Mesodermal cell (in vitro differentiated cells): ENCODE results near the gene AK4.
"Not testable (repeated sequence)": the region's sequence is repeated elsewhere in the genome, so short reads cannot be mapped to it uniquely, and the experiment has no call there.

ENCODE experiments used
- H3K27ac ChIP-seq: 2 replicates; pipeline ENCODE4 v1.7.0; 2013; ENCODE audit warnings: mild to moderate bottlenecking, low read depth, low read length, moderate library complexity; ENCODE audit not compliant: severe bottlenecking
- H3K36me3 ChIP-seq: 2 replicates; pipeline ENCODE4 v1.7.1; 2013; ENCODE audit warnings: mild to moderate bottlenecking, low read length, moderate library complexity; ENCODE audit not compliant: control insufficient read depth, insufficient read depth
- H3K4me1 ChIP-seq: one replicate; pipeline ENCODE4 v1.7.1; 2013; ENCODE audit warnings: mild to moderate bottlenecking, low read length; ENCODE audit not compliant: insufficient read depth, control insufficient read depth, poor library complexity, severe bottlenecking
- H3K4me3 ChIP-seq: 2 replicates; pipeline ENCODE4 v1.7.0; 2013; ENCODE audit warnings: low read length, control low read depth, mild to moderate bottlenecking; ENCODE audit not compliant: insufficient read depth, poor library complexity, severe bottlenecking; ENCODE audit errors: extremely low read depth
- H3K9me3 ChIP-seq: 2 replicates; pipeline ENCODE4 v1.7.1; 2013; ENCODE audit warnings: mild to moderate bottlenecking, low read length, moderate library complexity; ENCODE audit not compliant: control insufficient read depth
- WGBS, 2 experiments: methylation state at CpG; one replicate each; pipeline ENCODE4 v1.1.5; 2013; ENCODE audit warnings: missing lambda C conversion rate in 2 of 2; ENCODE audit not compliant: insufficient coverage in 2 of 2; 5-methylcytosine and 5-hydroxymethylcytosine counted together

The AK4 gene

DNA sequence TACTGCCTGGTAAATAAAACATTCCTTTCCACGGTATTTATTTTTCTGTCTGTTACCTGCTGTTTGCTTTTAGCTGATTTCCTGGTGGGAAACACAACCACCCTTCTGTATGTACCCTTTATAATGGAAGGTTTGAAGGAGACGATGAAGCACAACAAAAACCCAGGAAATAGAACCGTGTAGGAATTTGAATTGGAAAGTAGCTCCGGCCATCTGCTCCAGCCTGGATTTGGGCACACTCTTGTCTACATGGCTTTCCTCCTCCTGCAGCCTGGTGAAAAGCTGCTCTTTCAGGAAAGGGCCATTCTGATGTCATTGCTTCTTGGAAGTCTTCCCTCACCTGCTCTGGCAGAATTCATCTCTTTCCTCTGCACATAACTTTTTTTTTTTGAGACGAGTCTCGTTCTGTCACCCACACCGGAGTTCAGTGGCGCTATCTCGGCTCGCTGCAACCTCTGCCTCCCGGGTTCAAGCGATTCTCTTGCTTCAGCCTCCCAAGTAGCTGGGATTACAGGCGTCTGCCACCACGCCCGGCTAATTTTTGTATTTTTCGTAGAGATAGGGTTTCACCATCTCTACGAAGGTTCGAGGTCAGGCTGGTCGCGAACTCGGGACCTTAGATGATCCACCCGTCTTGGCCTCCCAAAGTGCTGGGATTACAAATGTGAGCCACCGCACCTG lies 2.7 kb downstream of the AK4 start:
- Histone ChIP-seq H3K4me1 (peaks cover 5% of the 10 kb centered on the region), H3K4me3 (no peak overlapping the region), H3K27ac (no peak overlapping the region), H3K36me3 (no peaks in the 10 kb centered on the region), H3K9me3 (no peaks in the 10 kb centered on the region)
- 77 to 83% methylated on average over 20 to 21 of the region's 23 CpGs for WGBS, 2 experiments

DNA sequence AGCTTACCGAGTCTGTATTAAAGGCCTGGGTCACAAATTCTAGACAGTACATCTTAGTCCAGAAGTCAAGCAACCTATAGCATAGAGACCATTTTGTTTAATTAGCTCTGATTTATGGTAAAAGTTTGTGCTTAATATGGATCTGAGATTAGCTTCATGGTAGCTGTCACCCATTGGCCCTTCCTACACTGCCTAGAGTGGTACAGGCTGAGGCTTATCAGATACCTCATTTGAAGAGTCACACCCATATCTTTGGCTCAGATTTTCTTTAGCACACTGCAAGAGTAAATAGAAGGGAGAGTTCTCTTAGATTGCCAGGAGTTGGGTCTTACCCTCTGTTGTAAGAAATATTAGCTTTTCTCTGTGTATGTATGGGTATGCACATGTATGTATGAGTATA lies 3.6 kb downstream of the AK4 start:
- H3K4me1 ChIP-seq, result peaks cover 5% of the 10 kb centered on the region
- no peaks in the 10 kb centered on the region for H3K9me3 ChIP-seq
- H3K27ac ChIP-seq, result no peak overlapping the region
- no peak overlapping the region for H3K4me3 ChIP-seq
- no CpG with 5 or more reads among the region's 1 CpG for WGBS, 2 experiments
- H3K36me3 ChIP-seq, result no peaks in the 10 kb centered on the region

DNA sequence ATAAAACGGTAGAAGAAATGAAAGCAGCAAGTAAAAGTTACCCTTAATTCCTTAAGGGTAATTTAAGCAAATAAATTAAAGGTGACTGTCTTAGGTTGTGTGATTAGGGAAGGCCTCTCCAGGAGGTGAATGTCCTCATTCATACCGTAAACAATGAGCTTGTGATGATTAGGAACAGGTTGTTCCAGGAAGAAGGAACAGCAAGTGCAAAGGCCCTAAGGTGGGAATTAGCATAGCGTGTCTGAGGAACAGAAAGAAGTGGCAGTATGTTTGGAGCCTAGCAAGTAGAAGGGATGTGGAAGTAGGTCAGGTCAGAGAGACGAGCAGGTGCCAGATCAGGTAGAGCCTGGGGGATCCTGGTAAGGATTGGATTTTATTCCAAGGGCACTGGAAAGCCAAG lies 5.6 kb downstream of the AK4 start:
- H3K4me3 ChIP-seq, result no peak overlapping the region
- no peaks in the 10 kb centered on the region for H3K9me3 ChIP-seq
- no peaks in the 10 kb centered on the region for H3K36me3 ChIP-seq
- peaks cover 5% of the 10 kb centered on the region for H3K4me1 ChIP-seq
- no peak overlapping the region for H3K27ac ChIP-seq
- WGBS, 2 experiments, result 85 to 87% methylated on average over 3 to 4 of the region's 4 CpGs

DNA sequence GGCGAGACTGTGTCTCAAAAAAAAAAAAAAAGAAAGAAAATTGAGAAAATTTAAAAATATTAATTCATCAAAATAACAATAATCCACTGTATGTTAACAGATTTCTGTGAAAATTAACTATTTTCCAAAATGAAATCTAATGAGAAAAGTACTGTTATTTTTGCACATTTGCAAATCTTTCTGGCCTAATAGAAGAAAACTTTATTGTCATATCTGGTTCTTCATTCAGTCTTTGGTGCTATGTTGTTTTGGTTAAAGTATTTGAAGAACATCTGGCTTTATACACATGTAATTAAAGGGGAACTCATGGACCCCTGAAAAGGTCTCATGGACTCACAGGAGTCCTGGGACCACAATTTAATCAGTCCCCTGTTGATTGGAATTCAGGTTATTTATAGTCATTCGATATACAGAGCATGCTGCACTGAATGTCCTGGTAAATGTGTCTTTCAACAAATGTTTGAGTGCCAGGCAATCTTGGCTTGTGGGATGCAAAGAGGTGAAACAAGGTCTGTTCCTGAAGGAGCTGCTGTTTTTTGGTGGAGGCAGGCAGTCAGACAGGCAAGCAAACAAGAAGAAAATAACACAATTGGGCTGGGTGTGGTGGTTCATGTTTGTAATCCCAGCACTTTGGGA lies 9.0 kb downstream of the AK4 start:
- H3K4me1 ChIP-seq, result no peaks in the 10 kb centered on the region
- H3K9me3 ChIP-seq, result no peaks in the 10 kb centered on the region
- no peaks in the 10 kb centered on the region for H3K36me3 ChIP-seq
- H3K4me3 ChIP-seq, result no peak overlapping the region
- H3K27ac ChIP-seq, result no peak overlapping the region
- 100% methylated on average over 1 of the region's 2 CpGs; no CpG with 5 or more reads in 1 of the 2 experiments for WGBS, 2 experiments

DNA sequence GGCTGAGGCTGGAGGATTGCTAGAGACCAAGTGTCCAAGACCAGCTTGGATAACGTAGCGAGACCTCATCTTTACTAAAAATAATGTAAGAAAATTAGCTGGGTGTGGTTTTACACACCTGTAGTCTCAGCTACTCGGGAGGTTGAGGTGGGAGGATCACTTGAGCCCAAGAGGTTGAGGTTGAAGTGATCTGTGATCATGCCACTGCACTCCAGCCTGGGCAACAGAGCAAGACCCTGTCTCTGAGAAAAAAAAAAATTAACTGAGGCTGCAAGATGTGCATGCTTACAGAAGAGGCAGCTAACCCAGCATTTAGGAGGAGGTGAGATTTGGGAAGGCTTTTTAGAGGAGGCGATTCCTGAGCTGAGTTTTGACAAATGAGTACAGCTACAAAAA lies 9.5 kb downstream of the AK4 start:
- H3K4me3 ChIP-seq, result no peak overlapping the region
- H3K4me1 ChIP-seq, result no peaks in the 10 kb centered on the region
- no peak overlapping the region for H3K27ac ChIP-seq
- H3K36me3 ChIP-seq, result no peaks in the 10 kb centered on the region
- no peaks in the 10 kb centered on the region for H3K9me3 ChIP-seq
- 90 to 100% methylated on average over 2 of the region's 4 CpGs for WGBS, 2 experiments

DNA sequence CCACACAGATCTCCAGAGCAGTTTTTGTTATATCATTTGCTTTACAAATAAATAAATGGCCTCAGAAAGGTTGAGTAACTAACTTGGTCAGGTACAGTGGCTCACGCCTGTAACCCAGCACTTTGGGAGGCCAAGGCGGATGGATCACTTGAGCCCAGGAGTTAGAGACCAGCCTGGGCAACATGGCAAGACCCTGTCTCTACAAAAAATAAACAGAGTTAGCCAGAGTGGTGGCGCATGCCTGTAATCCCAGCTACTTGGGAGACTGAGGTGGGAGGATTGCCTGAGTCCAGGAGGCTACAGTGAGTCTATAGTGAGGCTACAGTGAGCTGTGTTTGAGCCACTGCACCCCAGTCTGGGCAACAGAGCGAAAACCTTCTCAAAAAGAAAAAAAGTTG lies 11.3 kb downstream of the AK4 start:
- WGBS, 2 experiments, result 91 to 98% methylated on average over 3 to 4 of the region's 4 CpGs
- H3K27ac ChIP-seq, H3K36me3 ChIP-seq, H3K4me3 ChIP-seq, H3K4me1 ChIP-seq, H3K9me3 ChIP-seq: not testable (repeated sequence)

DNA sequence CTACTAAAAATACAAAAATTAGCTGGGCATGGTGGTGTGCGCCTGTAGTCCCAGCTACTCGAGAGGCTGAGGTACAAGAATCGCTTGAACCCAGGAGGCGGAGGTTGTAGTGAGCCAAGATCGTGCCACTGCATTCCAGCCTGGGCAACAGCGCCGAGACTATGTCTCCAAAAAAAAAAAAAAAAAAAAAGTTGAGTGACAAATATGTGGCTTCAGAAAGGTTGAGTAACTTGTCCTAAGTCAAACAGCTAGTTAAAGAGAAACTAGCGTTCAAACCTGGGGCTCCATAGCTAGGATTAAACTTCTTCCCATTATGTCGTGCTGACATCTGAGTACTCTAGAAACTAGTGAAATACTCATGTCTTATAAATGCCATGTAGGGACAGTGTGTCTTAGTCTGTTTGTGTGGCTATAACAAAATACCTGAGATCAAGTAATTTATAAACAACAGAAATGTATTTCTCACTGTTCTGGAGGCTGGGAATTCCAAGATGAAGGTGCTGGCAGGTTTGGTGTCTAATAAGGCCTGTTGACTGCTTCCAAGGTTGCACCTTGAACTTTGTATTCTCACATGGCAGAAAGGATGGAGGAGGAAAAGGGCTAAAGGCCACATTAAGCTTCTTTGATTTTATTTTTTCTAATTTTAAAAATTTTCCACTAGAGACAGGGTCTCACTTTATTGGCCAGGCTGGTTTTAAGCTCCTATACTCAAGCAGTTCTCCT lies 12.0 kb downstream of the AK4 start:
- no peak overlapping the region for H3K27ac ChIP-seq
- no peak overlapping the region for H3K4me3 ChIP-seq
- H3K9me3 ChIP-seq, result no peaks in the 10 kb centered on the region
- no peaks in the 10 kb centered on the region for H3K4me1 ChIP-seq
- WGBS, 2 experiments, result 96 to 98% methylated on average over 5 to 8 of the region's 9 CpGs
- no peaks in the 10 kb centered on the region for H3K36me3 ChIP-seq

DNA sequence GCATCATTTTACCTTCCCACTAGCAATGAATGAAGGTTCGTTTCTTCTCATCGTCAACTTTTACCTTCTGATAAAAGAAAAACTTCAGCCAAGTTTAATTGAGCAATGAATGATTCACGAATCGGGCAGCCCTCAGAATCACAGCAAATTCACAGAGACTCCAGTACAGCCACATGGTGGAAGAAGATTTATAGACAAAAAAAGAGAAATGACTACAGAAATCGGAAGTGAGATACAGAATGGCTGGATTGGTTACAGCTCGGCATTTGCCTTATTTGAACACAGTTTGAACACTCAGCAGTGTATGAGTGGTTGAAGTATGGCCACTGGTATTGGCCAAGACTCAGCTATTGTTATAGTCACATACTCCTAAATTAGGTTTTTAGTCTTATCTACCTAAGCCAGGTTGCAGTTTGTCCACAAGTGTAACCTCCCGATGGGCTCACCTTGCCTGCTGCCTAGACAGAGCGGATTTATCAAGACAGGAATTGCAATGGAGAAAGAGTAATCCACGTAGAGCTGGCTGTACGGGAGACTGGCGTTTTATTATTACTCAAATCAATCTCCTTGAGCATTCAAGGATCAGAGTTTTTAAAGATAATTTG lies 15.3 kb downstream of the AK4 start:
- no peak overlapping the region for H3K4me3 ChIP-seq
- no peak overlapping the region for H3K27ac ChIP-seq
- no peaks in the 10 kb centered on the region for H3K9me3 ChIP-seq
- H3K4me1 ChIP-seq, result no peaks in the 10 kb centered on the region
- no peaks in the 10 kb centered on the region for H3K36me3 ChIP-seq
- 97 to 100% methylated on average over 4 to 5 of the region's 11 CpGs for WGBS, 2 experiments

DNA sequence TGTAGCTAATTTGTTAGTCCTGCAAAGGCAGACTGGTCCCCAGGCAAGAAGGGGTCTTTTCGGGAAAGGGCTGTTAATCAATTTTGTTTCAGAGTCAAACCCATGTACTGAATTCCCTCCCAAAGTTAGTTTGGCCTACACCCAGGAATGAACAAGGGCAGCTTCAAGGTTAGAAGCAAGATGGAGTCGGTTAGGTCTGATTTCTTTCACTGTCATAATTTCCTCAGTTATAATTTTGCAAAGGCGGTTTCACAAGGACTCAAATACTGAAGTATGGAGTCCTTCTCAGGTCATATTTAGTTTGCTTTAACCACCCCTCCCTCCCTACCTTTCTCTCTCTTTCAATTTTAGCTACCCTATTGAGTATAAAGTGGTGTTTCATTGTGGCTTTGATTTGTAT lies 16.1 kb downstream of the AK4 start:
- not testable (repeated sequence) for H3K4me1 ChIP-seq, H3K36me3 ChIP-seq, H3K9me3 ChIP-seq, H3K27ac ChIP-seq, H3K4me3 ChIP-seq
- WGBS, 2 experiments, result 71 to 100% methylated on average over 1 to 2 of the region's 3 CpGs

DNA sequence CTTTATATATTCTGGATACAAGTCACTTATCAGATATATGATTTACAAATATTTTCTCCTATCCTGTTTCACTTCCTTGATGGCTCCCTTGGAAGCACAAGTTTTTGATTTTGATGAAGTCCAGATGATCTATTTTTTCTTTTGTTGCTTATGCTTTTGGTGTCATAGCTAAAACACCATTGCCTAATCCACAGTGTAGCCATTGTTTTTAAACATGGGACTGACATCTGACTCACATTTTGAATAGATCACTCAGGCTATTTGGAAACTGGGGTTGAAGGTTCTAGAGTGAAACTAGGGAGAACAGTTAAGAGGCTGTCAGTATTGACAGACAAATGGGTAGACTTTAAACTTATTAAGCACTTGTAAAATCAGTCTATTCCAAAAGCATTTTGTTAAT lies 16.6 kb downstream of the AK4 start:
- H3K4me1 ChIP-seq, result no peaks in the 10 kb centered on the region
- no peak overlapping the region for H3K27ac ChIP-seq
- H3K4me3 ChIP-seq, result no peak overlapping the region
- no peaks in the 10 kb centered on the region for H3K9me3 ChIP-seq
- no peaks in the 10 kb centered on the region for H3K36me3 ChIP-seq
